ENCODE measurements around the gene EIF2B4.

Gene EIF2B4

GRCh38 chr2:27314709-27315108 lies 55.4 kb downstream of the EIF2B4 start:
- TF ChIP-seq CTCF (conservative IDR thresholded peaks at IDR 0.05; ENCODE audit: low read depth), result no peak
- H3K27ac ChIP-seq, result no peak overlapping the region
- DNase-seq (ENCODE audit: low spot score), result no peak
- POLR2A ChIA-PET (ENCODE audit: low non-redundant PET), result interaction anchor here (0.6 kb wide), 1 partner anchor 32 kb away, joined by 3 read pairs; no protein-coding TSS in a partner anchor
- CTCF ChIA-PET, result interaction anchor here (0.6 kb wide), 1 partner anchor 31 kb away, joined by 3 read pairs; no protein-coding TSS in a partner anchor
